Esophagus muscularis mucosa (tissue), 3 donors: ENCODE results near the gene FAM153A.
"Not testable (repeated sequence)": the region's sequence is repeated elsewhere in the genome, so short reads cannot be mapped to it uniquely, and the experiment has no call there.

Experiments used
- POLR2A ChIP-seq: fragments of 450-650 bp; IDR thresholded peaks from one replicate; pipeline ENCODE4 v1.6.1; 2017; ENCODE audit warnings: antibody characterized with exemption, moderate library complexity, mild to moderate bottlenecking, low read depth
- POLR2AphosphoS5 ChIP-seq, 2 donors: sonication (generic); formaldehyde crosslinking; IDR thresholded peaks; one replicate each; pipeline ENCODE4 v1.6.1; 2017; ENCODE audit warnings: antibody characterized with exemption in 2 of 2
- TF ChIP-seq, protein P1 (sequence below), 3 experiments: fragments of 200-600 bp in 2 of 3; fragments of 450-650 bp in 1 of 3; sonication (generic) in 2 of 3; IDR thresholded peaks; one replicate each; pipeline ENCODE4 v1.5.1; 2017 to 2019; ENCODE audit warnings: antibody characterized with exemption in 3 of 3, mild to moderate bottlenecking in 2 of 3, moderate library complexity in 1 of 3

DNA sequence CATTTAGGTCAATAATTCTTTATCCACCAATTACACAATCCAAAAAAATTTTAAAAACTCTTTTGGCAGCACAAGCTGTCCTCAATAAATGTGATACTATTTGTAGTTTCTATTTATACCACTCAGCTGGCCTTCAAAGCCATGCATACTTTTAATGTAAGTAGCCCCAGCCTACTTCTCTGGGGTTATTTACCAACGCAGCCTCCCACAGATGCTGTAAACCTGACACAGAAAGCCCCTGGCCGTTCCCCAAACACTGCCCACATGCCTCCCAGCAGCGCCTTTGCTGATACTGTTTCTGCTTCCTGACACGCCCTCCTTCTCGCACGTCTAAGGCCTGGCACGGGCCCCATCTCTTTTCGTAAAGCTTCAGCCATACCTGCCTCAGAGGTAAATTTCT, 62.7 kb downstream of the FAM153A start:
- not testable (repeated sequence) for TF ChIP-seq POLR2AphosphoS5 (IDR thresholded peaks at IDR 0.05); POLR2A
- TF ChIP-seq, protein P1, sequence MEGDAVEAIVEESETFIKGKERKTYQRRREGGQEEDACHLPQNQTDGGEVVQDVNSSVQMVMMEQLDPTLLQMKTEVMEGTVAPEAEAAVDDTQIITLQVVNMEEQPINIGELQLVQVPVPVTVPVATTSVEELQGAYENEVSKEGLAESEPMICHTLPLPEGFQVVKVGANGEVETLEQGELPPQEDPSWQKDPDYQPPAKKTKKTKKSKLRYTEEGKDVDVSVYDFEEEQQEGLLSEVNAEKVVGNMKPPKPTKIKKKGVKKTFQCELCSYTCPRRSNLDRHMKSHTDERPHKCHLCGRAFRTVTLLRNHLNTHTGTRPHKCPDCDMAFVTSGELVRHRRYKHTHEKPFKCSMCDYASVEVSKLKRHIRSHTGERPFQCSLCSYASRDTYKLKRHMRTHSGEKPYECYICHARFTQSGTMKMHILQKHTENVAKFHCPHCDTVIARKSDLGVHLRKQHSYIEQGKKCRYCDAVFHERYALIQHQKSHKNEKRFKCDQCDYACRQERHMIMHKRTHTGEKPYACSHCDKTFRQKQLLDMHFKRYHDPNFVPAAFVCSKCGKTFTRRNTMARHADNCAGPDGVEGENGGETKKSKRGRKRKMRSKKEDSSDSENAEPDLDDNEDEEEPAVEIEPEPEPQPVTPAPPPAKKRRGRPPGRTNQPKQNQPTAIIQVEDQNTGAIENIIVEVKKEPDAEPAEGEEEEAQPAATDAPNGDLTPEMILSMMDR (IDR thresholded peaks at IDR 0.05), result not testable (repeated sequence)
